Measurements from ENCODE around the gene NECTIN1. TPM values are rescaled to one million over a fixed set of nuclear protein-coding genes. Genes with fewer than 3 reads are reported as not detected.

NECTIN1 gene
- total RNA-seq, 1 donor from 2014 or later, result 10.4 TPM

GRCh38 chr11:119651802-119652584, 77.0 kb downstream of the NECTIN1 start:
- Histone ChIP-seq H3K4me3 (no peak overlapping the region), H3K36me3 (no peaks in the 10 kb centered on the region), H3K9me3 (no peaks in the 10 kb centered on the region), H3K27ac (no peak overlapping the region), H3K27me3 (no peaks in the 10 kb centered on the region), H3K4me1 (no peaks in the 10 kb centered on the region)
- no peak for TF ChIP-seq CTCF (IDR thresholded peaks at IDR 0.05)
- intact Hi-C loops (cut with DNase I), result no loop called here
- ATAC-seq, result no peak
- no peak for DNase-seq

GRCh38 chr11:119650251-119650650, 78.7 kb downstream of the NECTIN1 start:
- H3K27me3 ChIP-seq, result no peaks in the 10 kb centered on the region
- intact Hi-C loops (cut with DNase I), result no loop called here
- DNase-seq (no peak), ATAC-seq (no peak)
- H3K9me3 ChIP-seq, result no peaks in the 10 kb centered on the region
- no peaks in the 10 kb centered on the region for H3K4me1 ChIP-seq
- H3K36me3 ChIP-seq, result no peaks in the 10 kb centered on the region
- H3K4me3 ChIP-seq, result no peak overlapping the region
- no peak for TF ChIP-seq CTCF (IDR thresholded peaks at IDR 0.05)
- H3K27ac ChIP-seq, result no peak overlapping the region

- Histone ChIP-seq H3K4me1 (no peaks in the 10 kb centered on the region), H3K9me3 (no peaks in the 10 kb centered on the region), H3K36me3 (no peaks in the 10 kb centered on the region), H3K27ac (no peak overlapping the region), H3K4me3 (no peak overlapping the region), H3K27me3 (no peaks in the 10 kb centered on the region)
- intact Hi-C loops (cut with DNase I), result no loop called here
- DNase-seq (no peak), ATAC-seq (no peak)
- TF ChIP-seq CTCF (IDR thresholded peaks at IDR 0.05), result no peak
These were observed 81.7 kb downstream of the NECTIN1 start for GRCh38 chr11:119647254-119647653.

GRCh38 chr11:119645018-119645417, 84.0 kb downstream of the NECTIN1 start:
- intact Hi-C loops (cut with DNase I), result no loop called here
- no peak overlapping the region for H3K27ac ChIP-seq
- TF ChIP-seq CTCF (IDR thresholded peaks at IDR 0.05), result no peak
- DNase-seq, result no peak
- H3K36me3 ChIP-seq, result no peaks in the 10 kb centered on the region
- H3K27me3 ChIP-seq, result no peaks in the 10 kb centered on the region
- no peak for ATAC-seq
- H3K4me1 ChIP-seq, result no peaks in the 10 kb centered on the region
- no peaks in the 10 kb centered on the region for H3K9me3 ChIP-seq
- H3K4me3 ChIP-seq, result no peak overlapping the region

- H3K4me3 ChIP-seq, result no peak overlapping the region
These were observed 84.5 kb downstream of the NECTIN1 start for GRCh38 chr11:119644502-119644901.

More at GRCh38 chr11:119644502-119644901, 84.5 kb downstream of the NECTIN1 start:
- no peak for TF ChIP-seq CTCF (IDR thresholded peaks at IDR 0.05)
- Histone ChIP-seq H3K27ac (no peak overlapping the region), H3K4me1 (no peaks in the 10 kb centered on the region), H3K9me3 (no peaks in the 10 kb centered on the region), H3K27me3 (no peaks in the 10 kb centered on the region), H3K36me3 (no peaks in the 10 kb centered on the region)
- no peak for DNase-seq
- ATAC-seq, result no peak
- intact Hi-C loops (cut with DNase I), result no loop called here
